ENCODE measurements around the gene GJA3.

The GJA3 gene

DNA sequence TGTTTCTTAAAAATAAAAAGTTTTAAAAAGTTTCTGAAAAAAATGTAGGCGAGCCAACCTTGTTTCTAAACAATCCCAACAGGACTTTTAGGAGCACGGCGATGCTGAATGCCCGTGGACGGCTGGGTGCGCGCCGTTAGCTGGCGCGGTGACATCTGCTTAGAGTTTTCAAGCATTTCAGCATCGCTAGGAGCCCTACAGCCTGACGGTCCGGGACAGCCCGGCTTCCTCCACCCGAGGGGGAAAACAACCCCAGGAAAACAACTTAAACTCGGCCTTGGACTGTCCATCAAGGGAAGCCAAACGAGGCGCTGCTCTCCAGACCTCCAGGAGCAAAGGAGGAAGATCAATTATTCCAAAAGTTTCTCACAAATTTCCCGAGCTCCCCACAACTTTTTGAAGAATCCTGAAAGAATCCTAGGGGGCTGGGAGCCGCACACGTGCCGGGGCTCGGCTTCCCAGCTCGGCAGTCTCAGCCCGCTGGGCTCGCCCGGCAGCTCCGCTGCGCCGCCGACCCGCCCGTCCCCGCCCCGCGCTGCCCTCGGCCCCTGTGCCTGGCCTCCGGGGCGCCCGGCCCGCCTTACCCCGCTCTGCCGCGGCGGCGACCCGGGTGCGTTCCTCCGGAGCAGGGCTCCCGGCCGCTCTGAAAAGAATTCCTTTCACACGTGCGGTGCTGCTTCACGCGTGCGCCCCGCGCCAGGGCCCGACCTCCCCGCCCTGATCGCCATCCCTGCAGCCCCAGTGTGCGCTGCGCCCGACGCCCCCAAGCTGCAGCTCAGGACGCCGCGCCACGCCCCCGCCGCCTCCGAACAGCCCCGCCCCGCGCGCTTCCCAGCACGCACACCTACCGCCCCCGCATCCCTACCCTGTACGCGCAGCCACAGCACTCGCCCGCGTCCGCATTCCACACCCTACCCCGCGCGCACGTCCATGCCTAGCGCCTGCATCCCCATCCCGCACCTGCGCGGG is at the start of gene GJA3:
TSS of gene GJA3 (minus strand) at position 747 of the 969 bp plus-strand sequence. CDS start 17,764 bp downstream, outside the sequence.
- no peak for DNase-seq

- DNase-seq = no peak
Observed at GRCh38 chr13:20209948-20210347, 49.1 kb upstream of the GJA3 start.

GRCh38 chr13:20206698-20207235 is 45.9 kb upstream of the GJA3 start:
- no peak for DNase-seq

GRCh38 chr13:20206065-20206697 is 45.3 kb upstream of the GJA3 start:
- no peak for DNase-seq

DNA sequence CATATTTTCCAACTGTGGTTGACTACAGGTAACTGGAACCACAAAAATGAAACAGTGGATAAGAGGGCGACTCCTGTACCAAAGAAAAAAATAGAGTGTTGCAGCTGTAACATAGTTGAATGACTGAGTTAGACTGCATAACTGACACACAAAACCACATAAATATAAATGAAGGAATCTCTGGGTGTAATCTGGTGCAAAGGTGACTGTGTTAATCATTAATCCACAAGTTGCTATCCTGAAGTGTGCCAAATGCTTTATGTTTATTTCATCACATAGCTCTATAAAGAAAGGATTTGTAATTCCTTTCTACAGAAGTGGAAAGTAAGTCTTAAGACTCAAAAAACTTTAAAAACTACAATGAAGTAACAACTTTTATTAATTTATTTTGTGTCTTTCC is 37.9 kb upstream of the GJA3 start:
- DNase-seq = peak; percentile 20

DNA sequence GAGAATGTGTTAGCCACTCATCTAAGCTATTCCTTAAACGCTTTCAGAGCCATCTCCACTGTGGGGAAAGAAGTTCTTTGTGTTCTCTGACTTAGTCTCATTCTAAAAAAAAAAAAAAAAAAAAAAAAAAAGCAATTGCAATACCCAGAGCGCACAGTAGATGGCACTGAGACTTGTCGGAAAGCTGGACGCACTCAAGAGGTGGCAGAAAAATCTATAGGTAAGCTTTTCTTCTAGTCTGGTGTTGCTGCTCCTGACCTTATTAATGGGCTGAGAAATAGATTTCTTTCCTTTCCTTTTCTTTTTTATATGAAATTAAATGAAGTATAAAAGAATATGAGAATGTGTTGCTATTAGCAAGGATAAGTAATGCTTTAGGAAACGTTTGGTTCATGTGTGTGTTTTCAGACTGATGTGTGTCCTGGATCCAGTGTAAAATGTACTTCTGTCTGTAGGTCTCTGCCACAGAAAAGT is 36.5 kb upstream of the GJA3 start:
- peak; percentile 58 for DNase-seq

- peak; percentile 17 for DNase-seq
Observed at GRCh38 chr13:20195801-20196200, 34.9 kb upstream of the GJA3 start.

DNA sequence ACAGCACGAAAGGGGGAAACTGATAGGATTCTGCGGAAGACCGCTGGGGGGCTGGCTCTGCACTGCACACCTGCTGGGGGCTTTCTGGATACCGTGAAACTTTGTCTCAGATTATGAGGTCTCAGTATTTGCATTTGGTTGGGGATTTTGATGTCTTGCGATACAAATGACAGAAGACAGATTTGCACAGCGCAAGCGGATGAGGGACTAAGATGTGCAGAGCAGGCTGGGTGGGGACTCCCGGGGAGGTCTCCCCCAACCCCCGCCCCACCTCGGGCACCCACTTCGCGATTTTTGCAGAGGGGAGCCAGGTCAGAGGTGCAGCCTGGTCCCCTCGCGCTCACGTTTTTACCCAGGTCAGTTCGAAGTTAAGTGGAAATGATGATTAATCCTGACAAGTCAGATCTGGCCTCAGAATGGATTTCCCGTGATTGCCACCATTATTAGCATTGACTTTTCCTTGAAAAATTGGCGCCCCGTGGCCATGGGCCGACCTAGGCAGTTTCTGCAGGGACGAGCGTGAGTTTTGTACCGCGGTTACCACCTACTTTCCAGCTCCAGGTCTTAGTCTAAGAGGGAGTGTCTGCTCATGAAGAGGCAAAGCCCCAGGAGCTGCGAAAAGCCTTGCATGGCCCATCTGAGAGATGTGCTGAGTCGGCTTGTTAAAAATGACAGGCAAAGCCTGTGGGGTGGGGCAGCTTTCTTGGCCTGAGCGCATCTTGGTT is 33.2 kb upstream of the GJA3 start:
- no peak for DNase-seq

GRCh38 chr13:20193162-20193906 is 32.5 kb upstream of the GJA3 start:
- DNase-seq = no peak

GRCh38 chr13:20192836-20193161 is 31.9 kb upstream of the GJA3 start, which contains the start of gene GJB2:
GJB2 (minus strand) TSS chr13:20192938; CDS start chr13:20189581, 3,357 bp downstream.
- DNase-seq = no peak

DNA sequence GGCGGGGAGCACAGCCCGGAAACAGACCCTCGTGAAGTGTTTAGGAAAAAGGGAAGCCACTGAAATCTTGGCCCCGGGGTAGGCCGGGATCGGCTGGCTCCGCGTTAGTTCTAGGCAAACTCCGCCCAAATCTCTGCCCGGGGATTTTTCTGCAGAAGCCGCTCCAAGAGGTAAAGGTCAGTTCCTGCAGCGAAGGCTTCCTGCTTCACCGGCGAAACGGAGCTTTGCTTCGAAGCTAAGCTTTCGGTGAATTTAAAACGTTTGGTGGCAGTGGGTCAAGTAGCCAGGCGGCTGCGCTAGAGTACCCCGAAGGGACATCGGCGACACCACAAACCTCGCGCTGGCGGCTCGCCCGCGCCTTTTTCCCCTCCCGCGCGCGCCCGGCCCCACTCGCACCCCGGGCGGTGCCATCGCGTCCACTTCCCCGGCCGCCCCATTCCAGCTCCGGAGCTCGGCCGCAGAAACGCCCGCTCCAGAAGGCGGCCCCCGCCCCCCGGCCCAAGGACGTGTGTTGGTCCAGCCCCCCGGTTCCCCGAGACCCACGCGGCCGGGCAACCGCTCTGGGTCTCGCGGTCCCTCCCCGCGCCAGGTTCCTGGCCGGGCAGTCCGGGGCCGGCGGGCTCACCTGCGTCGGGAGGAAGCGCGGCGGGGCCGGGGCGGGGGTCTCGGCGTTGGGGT is 31.4 kb upstream of the GJA3 start:
- no peak for DNase-seq

GRCh38 chr13:20191311-20192157 is 30.7 kb upstream of the GJA3 start:
- DNase-seq = no peak

- peak; percentile 87 for DNase-seq
Observed at GRCh38 chr13:20190481-20191310, 29.8 kb upstream of the GJA3 start.

- no peak for DNase-seq
Observed at GRCh38 chr13:20190076-20190475, 29.2 kb upstream of the GJA3 start.

- no peak for DNase-seq
Observed at GRCh38 chr13:20188667-20189553, 28.1 kb upstream of the GJA3 start.

- no peak for DNase-seq
Observed at GRCh38 chr13:20186771-20187170, 25.9 kb upstream of the GJA3 start.

- no peak for DNase-seq
Observed at GRCh38 chr13:20185366-20186056, 24.7 kb upstream of the GJA3 start.
